Mesothelial cell of epicardium (in vitro differentiated cells): ENCODE measurements around the gene LRRC17. TPM values are rescaled to one million over a fixed set of nuclear protein-coding genes. Genes with fewer than 3 reads are reported as not detected.
A peak's percentile ranks its signal among the peaks of the same experiment; 100 is the strongest.

Experiments
- DNase-seq, 2 experiments: peaks; one replicate each; pipeline ENCODE4 v3.0.0; 2021; ENCODE audit warnings: low spot score in 2 of 2; ENCODE audit not compliant: unreplicated experiment in 2 of 2
- H3K27ac Mint-ChIP-seq: 2 replicates; pipeline ENCODE4 v1.8.0; 2021; ENCODE audit warnings: mixed read lengths
- H3K27me3 Mint-ChIP-seq: 2 replicates; pipeline ENCODE4 v1.8.0; 2021; ENCODE audit warnings: low read depth, mixed read lengths
- H3K36me3 Mint-ChIP-seq: 2 replicates; pipeline ENCODE4 v1.8.0; 2021; ENCODE audit warnings: mixed read lengths
- H3K4me1 Mint-ChIP-seq: 2 replicates; pipeline ENCODE4 v1.8.0; 2021; ENCODE audit warnings: mixed read lengths
- H3K4me3 Mint-ChIP-seq: 2 replicates; pipeline ENCODE4 v1.8.0; 2021; ENCODE audit warnings: mild to moderate bottlenecking, moderate library complexity, mixed read lengths
- H3K9me3 Mint-ChIP-seq: 2 replicates; pipeline ENCODE4 v1.8.0; 2021; ENCODE audit warnings: mixed read lengths
- CTCF ChIP-seq: fragments of 200-600 bp; sonication (generic); IDR thresholded peaks from one replicate; pipeline ENCODE4 v1.5.0; 2021; ENCODE audit warnings: antibody characterized with exemption; ENCODE audit not compliant: unreplicated experiment
- total RNA-seq: library from RNA; stranded (reverse); gene quantifications from 3 replicates; pipeline ENCODE4 v1.2.1, GENCODE V29; 2021

Gene LRRC17
- total RNA-seq, 1 donor from 2014 or later: 43.1 TPM

- Mint-ChIP-seq H3K27ac (no peak overlapping the region), H3K9me3 (no peaks in the 10 kb centered on the region), H3K36me3 (no peaks in the 10 kb centered on the region), H3K4me3 (no peak overlapping the region), H3K4me1 (peaks cover 56% of the 10 kb centered on the region), H3K27me3 (no peaks in the 10 kb centered on the region)
- no peak for TF ChIP-seq CTCF
- no peak for DNase-seq
Observed at GRCh38 chr7:102892631-102893278, 20.0 kb upstream of the LRRC17 start.

DNA sequence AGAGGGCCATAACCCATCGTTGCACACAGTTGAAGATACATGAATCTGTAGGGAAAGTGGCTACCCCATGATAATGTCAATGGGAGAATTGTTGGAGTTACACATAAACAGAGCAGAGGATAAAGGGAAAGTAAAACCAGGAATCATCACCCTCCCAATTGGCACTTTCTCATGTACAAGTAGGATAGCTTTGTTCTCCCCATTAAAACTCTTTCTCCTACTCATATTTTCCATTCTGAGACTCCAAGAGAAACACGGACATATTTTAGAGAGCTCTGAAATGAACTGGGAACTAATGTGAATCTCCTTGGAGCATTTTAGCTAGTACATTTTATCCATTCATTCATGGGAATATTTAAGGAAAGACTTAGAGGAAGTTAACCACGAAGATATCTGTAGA lies 17.2 kb upstream of the LRRC17 start:
- H3K9me3 Mint-ChIP-seq: no peaks in the 10 kb centered on the region
- H3K27me3 Mint-ChIP-seq: no peaks in the 10 kb centered on the region
- H3K4me1 Mint-ChIP-seq: peaks cover 49% of the 10 kb centered on the region
- H3K4me3 Mint-ChIP-seq: no peak overlapping the region
- peak overlapping the region; percentile 8 for H3K27ac Mint-ChIP-seq
- DNase-seq: no peak
- no peak for TF ChIP-seq CTCF
- H3K36me3 Mint-ChIP-seq: no peaks in the 10 kb centered on the region

DNA sequence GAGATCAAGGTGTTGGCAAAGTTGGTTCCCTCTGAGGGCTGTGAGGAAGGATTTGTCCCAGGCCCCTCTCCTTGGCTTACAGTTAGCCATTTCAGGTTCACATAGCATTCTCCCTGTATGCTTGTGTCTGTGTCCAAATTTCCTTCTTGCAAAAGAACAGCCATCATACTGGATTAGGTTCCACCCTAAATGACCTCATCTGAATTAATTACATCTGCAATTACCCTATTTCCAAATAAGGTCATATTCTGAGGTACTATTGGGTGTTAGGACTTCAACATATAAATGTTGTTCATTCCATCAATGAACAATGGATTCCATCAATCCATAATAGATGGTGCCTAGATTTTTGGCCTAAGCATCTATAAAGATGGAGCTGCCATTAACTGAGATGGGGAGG lies 16.2 kb upstream of the LRRC17 start:
- no peaks in the 10 kb centered on the region for H3K27me3 Mint-ChIP-seq
- no peaks in the 10 kb centered on the region for H3K36me3 Mint-ChIP-seq
- H3K4me3 Mint-ChIP-seq: no peak overlapping the region
- no peaks in the 10 kb centered on the region for H3K9me3 Mint-ChIP-seq
- TF ChIP-seq CTCF: no peak
- DNase-seq: no peak
- H3K4me1 Mint-ChIP-seq: peaks cover 43% of the 10 kb centered on the region
- H3K27ac Mint-ChIP-seq: peak overlapping the region; percentile 59

DNA sequence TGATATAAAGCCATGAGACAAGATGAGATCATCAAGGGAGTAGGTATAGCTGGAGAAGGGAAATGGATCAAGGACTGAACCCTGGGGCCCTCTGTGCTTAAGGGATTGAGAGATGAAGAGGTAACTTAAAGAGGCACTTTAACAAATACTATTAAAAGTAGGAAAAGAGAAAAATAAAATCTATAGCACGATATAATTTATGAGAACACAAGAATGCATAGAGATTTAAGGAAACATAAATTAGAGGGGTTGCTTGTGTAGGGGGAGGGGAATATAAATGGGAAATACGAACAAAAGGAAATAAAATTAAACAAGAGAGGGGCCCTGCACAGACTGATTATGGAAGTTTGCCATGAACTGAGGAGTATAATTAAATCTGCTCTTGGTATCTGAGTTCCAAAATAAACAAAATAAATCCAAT lies 15.6 kb upstream of the LRRC17 start:
- no peak for TF ChIP-seq CTCF

DNA sequence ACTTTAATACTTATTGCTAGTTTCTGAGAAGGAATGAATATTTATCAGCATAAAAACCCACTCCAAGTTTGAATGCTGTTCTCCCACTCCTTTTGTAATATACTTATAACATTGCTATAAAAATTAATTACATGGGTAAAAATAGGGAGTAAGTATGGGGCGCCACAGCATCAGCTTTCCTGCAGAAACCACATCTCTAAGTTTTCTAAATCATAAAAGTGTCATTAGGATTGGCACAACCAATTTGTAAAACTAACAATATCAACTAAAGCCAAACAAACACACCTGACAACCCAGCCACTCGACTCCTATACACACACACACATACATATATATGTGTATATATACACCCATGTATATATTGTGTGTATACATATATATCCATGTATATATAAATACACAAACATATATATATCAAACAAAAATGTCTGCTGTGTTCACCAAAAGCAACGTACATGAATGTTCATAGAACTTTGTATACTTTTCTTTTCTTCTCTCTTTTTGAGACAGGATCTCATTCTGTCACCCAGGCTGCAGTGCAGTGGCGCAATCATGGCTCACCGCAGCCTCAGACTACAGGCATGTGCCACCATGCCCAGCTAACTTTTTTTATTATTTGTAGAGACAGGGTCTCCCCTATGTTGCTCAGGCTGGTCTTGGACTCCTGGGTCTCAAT lies 14.8 kb upstream of the LRRC17 start:
- no peak for DNase-seq
- H3K4me1 Mint-ChIP-seq: peaks cover 38% of the 10 kb centered on the region
- no peaks in the 10 kb centered on the region for H3K27me3 Mint-ChIP-seq
- TF ChIP-seq CTCF: no peak
- H3K27ac Mint-ChIP-seq: peak overlapping the region; percentile 82
- H3K4me3 Mint-ChIP-seq: no peak overlapping the region
- H3K36me3 Mint-ChIP-seq: no peaks in the 10 kb centered on the region
- H3K9me3 Mint-ChIP-seq: peaks cover 9% of the 10 kb centered on the region

More for the DNA sequence above, 15.6 kb upstream of the LRRC17 start:
- peaks cover 40% of the 10 kb centered on the region for H3K4me1 Mint-ChIP-seq
- DNase-seq: no peak
- peak overlapping the region; percentile 82 for H3K27ac Mint-ChIP-seq
- H3K27me3 Mint-ChIP-seq: no peaks in the 10 kb centered on the region
- H3K9me3 Mint-ChIP-seq: peaks cover 2% of the 10 kb centered on the region
- H3K4me3 Mint-ChIP-seq: peak overlapping the region; percentile 27
- no peaks in the 10 kb centered on the region for H3K36me3 Mint-ChIP-seq
